Measurements from ENCODE around the gene FNDC8. TPM values are rescaled to one million over a fixed set of nuclear protein-coding genes. Genes with fewer than 3 reads are reported as not detected.

The FNDC8 gene
- total and polyA plus RNA-seq, 10 donors: 0.10 TPM; not detected in 9

- TF ChIP-seq POLR2A (IDR thresholded peaks at IDR 0.05) (no peak), POLR2AphosphoS5 (IDR thresholded peaks at IDR 0.05) (no peak), CTCF (IDR thresholded peaks at IDR 0.05 in 8 of 11, conservative IDR thresholded peaks at IDR 0.05 in 3 of 11) (no peak)
- DNase-seq: no peak
- H3K36me3 ChIP-seq: peaks cover 0 to 26% (median 0%) of the 10 kb centered on the region in 6 donors
- no peak overlapping the region for H3K27ac ChIP-seq
- H3K4me3 ChIP-seq: no peak overlapping the region
- WGBS, 5 donors: 83 to 91% (median 88%) methylated on average over 12 of the region's 12 CpGs
- intact Hi-C loops (cut with DNase I; ENCODE audit: low total_unique reads): loop anchor here (5.0 kb wide), 1 partner anchor 695 kb away; no protein-coding TSS in a partner anchor
- H3K27me3 ChIP-seq (replicated peaks in 1 of 7): no peaks in the 10 kb centered on the region
- H3K4me1 ChIP-seq: peaks cover 12 to 45% (median 28%) of the 10 kb centered on the region in 6 donors
- H3K9me3 ChIP-seq: no peaks in the 10 kb centered on the region
Measured at GRCh38 chr17:35116845-35117244, 4.6 kb upstream of the FNDC8 start.

GRCh38 chr17:35117984-35118383 is 3.4 kb upstream of the FNDC8 start:
- no peak for DNase-seq
- H3K4me1 ChIP-seq: peaks cover 12 to 45% (median 28%) of the 10 kb centered on the region in 6 donors
- intact Hi-C loops (cut with DNase I; ENCODE audit: low total_unique reads): loop anchor here (5.0 kb wide), 1 partner anchor 696 kb away; no protein-coding TSS in a partner anchor
- TF ChIP-seq POLR2A (IDR thresholded peaks at IDR 0.05) (no peak), POLR2AphosphoS5 (IDR thresholded peaks at IDR 0.05) (no peak), CTCF (IDR thresholded peaks at IDR 0.05 in 8 of 11, conservative IDR thresholded peaks at IDR 0.05 in 3 of 11) (peak in 3 of 11 experiments; percentile 13 to 22 (median 15))
- no peaks in the 10 kb centered on the region for H3K9me3 ChIP-seq
- H3K27ac ChIP-seq: peak overlapping the region in 1 of 8 donors; percentile 92
- H3K27me3 ChIP-seq (replicated peaks in 1 of 7): no peaks in the 10 kb centered on the region
- peak overlapping the region in 1 of 8 donors; percentile 97 for H3K4me3 ChIP-seq
- H3K36me3 ChIP-seq: peaks cover 0 to 26% (median 0%) of the 10 kb centered on the region in 6 donors

GRCh38 chr17:35119370-35120165 is 1.8 kb upstream of the FNDC8 start, which contains the start of gene RAD51D:
RAD51D (minus strand) TSS chr17:35119860; CDS start chr17:35119613, 247 bp downstream.
- Histone ChIP-seq H3K27me3 (replicated peaks in 1 of 7) (no peaks in the 10 kb centered on the region), H3K4me1 (peaks cover 12 to 45% (median 28%) of the 10 kb centered on the region in 6 donors), H3K27ac (peak within 1 kb of the TSS; percentile 68 to 92 (median 84)), H3K9me3 (no peaks in the 10 kb centered on the region), H3K4me3 (peak within 1 kb of the TSS; percentile 66 to 97 (median 88)), H3K36me3 (peaks cover 0 to 14% (median 0%) of the 10 kb centered on the region in 6 donors)
- WGBS, 5 donors: 0 to 1% (median 0%) methylated on average over 15 to 72 of the region's 72 CpGs
- TF ChIP-seq CTCF (IDR thresholded peaks at IDR 0.05 in 8 of 11, conservative IDR thresholded peaks at IDR 0.05 in 3 of 11): peak; percentile 85 to 99 (median 98)
- TF ChIP-seq POLR2AphosphoS5 (IDR thresholded peaks at IDR 0.05): peak; percentile 69 to 81 (median 75)
- peak in 1 of 3 donors; percentile 35 for TF ChIP-seq POLR2A (IDR thresholded peaks at IDR 0.05)
- intact Hi-C loops (cut with DNase I; ENCODE audit: low total_unique reads): loop anchor here (5.0 kb wide), 2 partner anchors 577 to 697 kb away; no protein-coding TSS in a partner anchor
- peak; percentile 96 for DNase-seq

Measured in spleen (tissue), 11 donors.